ENCODE results near the gene ITGA1.

- TF ChIP-seq CTCF (IDR thresholded peaks at IDR 0.05) (no peak), POLR2A (IDR thresholded peaks at IDR 0.05) (no peak)
These were observed 14.7 kb downstream of the ITGA1 start for GRCh38 chr5:52802272-52802973.
